Transverse colon (tissue), 4 donors: Measurements from ENCODE around the gene OR52W1.

Experiments
- CTCF ChIP-seq, 5 experiments: fragments of 200-600 bp in 3 of 5; fragments of 450-650 bp in 2 of 5; sonication (generic) in 3 of 5; IDR thresholded peaks; 1 replicate in 2 of 5; 2 replicates in 3 of 5; pipeline ENCODE4 v1.5.1; 2016 to 2017; ENCODE audit warnings: antibody characterized with exemption in 5 of 5, inconsistent platforms in 3 of 5, mild to moderate bottlenecking in 2 of 5, moderate library complexity in 1 of 5
- EP300 ChIP-seq: sonication (generic); formaldehyde crosslinking; IDR thresholded peaks from one replicate; pipeline ENCODE4 v1.6.1; 2017; ENCODE audit warnings: antibody characterized with exemption, low read depth
- POLR2A ChIP-seq: fragments of 450-650 bp; IDR thresholded peaks from one replicate; pipeline ENCODE4 v1.6.1; 2016; ENCODE audit warnings: antibody characterized with exemption, mild to moderate bottlenecking, moderate library complexity
- POLR2AphosphoS5 ChIP-seq, 3 donors: sonication (generic); formaldehyde crosslinking; IDR thresholded peaks; one replicate each; pipeline ENCODE4 v1.6.1; 2016; ENCODE audit warnings: antibody characterized with exemption in 3 of 3

- TF ChIP-seq CTCF (IDR thresholded peaks at IDR 0.05) (no peak), EP300 (no peak), POLR2A (no peak), POLR2AphosphoS5 (IDR thresholded peaks at IDR 0.05) (no peak)
These were observed 38.8 kb downstream of the OR52W1 start for GRCh38 chr11:6237761-6238302.
